ENCODE results near the gene AIG1. TPM values are rescaled to one million over a fixed set of nuclear protein-coding genes. Genes with fewer than 3 reads are reported as not detected.

AIG1 gene
- total and polyA plus RNA-seq, 2 of the 4 experiments (the other 2 are of a cell fraction) = 21.3 to 27.1 TPM

DNA sequence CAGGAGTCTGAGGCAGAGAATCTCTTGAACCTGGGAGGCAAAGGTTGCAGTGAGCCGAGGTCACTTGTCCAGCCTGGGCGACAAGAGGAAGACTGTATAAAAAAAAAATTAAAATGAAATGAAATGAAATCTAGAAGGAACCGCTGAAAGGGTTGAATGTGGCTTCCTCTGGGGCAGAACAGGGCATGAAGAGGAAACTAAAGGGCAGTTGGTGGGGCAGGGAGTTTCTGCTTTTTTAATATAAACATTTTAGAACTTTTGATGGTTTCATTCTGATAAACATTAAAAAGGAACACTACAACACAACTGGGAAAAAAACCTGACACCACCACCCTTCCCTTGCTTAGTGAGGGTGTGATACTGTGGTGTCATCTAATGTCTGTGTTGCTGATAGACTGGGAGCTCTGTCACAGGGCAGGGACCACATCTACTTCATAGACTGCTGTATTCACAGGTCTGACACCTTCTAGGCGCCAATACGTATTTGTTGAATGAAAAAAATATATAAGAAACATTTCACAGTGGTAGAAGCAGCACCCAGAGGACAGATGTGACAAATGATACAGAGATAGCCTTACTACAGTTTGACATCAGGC, 260.9 kb downstream of the AIG1 start:
- ChIA-PET CTCF (no interaction called here), POLR2A (ENCODE audit: unreplicated experiment) (no interaction called here)
- H3K56ac ChIP-seq (ENCODE audit: extremely low read depth, insufficient read depth, low read length) = no peak overlapping the region
- TF ChIP-seq MAZ (IDR thresholded peaks at IDR 0.05; ENCODE audit: borderline replicate concordance, low read depth, low read length) = no peak
- TF ChIP-seq MXI1 (IDR thresholded peaks at IDR 0.05; ENCODE audit: borderline replicate concordance, low read depth, low read length) = no peak
- no peak for TF ChIP-seq BHLHE40 (IDR thresholded peaks at IDR 0.05; ENCODE audit: low read depth, low read length)
- no peak for TF ChIP-seq CHD1 (IDR thresholded peaks at IDR 0.05; ENCODE audit: low read depth, low read length)
- TF ChIP-seq RAD21 (IDR thresholded peaks at IDR 0.05; ENCODE audit: low read length) = no peak
- TF ChIP-seq FOS (IDR thresholded peaks at IDR 0.05; ENCODE audit: low read depth, low read length) = no peak
- no peak for TF ChIP-seq SMC3 (IDR thresholded peaks at IDR 0.05; ENCODE audit: low read depth, low read length)
- TF ChIP-seq, protein P1, sequence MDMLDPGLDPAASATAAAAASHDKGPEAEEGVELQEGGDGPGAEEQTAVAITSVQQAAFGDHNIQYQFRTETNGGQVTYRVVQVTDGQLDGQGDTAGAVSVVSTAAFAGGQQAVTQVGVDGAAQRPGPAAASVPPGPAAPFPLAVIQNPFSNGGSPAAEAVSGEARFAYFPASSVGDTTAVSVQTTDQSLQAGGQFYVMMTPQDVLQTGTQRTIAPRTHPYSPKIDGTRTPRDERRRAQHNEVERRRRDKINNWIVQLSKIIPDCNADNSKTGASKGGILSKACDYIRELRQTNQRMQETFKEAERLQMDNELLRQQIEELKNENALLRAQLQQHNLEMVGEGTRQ (IDR thresholded peaks at IDR 0.05; ENCODE audit: low read depth, low read length) = no peak
- TF ChIP-seq, protein P2, sequence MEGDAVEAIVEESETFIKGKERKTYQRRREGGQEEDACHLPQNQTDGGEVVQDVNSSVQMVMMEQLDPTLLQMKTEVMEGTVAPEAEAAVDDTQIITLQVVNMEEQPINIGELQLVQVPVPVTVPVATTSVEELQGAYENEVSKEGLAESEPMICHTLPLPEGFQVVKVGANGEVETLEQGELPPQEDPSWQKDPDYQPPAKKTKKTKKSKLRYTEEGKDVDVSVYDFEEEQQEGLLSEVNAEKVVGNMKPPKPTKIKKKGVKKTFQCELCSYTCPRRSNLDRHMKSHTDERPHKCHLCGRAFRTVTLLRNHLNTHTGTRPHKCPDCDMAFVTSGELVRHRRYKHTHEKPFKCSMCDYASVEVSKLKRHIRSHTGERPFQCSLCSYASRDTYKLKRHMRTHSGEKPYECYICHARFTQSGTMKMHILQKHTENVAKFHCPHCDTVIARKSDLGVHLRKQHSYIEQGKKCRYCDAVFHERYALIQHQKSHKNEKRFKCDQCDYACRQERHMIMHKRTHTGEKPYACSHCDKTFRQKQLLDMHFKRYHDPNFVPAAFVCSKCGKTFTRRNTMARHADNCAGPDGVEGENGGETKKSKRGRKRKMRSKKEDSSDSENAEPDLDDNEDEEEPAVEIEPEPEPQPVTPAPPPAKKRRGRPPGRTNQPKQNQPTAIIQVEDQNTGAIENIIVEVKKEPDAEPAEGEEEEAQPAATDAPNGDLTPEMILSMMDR (conservative IDR thresholded peaks at IDR 0.05; ENCODE audit: low read depth, low read length) = no peak
- TF ChIP-seq, protein P3, sequence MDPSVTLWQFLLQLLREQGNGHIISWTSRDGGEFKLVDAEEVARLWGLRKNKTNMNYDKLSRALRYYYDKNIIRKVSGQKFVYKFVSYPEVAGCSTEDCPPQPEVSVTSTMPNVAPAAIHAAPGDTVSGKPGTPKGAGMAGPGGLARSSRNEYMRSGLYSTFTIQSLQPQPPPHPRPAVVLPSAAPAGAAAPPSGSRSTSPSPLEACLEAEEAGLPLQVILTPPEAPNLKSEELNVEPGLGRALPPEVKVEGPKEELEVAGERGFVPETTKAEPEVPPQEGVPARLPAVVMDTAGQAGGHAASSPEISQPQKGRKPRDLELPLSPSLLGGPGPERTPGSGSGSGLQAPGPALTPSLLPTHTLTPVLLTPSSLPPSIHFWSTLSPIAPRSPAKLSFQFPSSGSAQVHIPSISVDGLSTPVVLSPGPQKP (IDR thresholded peaks at IDR 0.05; ENCODE audit: borderline replicate concordance, low read depth, low read length) = no peak
- no peak for TF ChIP-seq RCOR1 (IDR thresholded peaks at IDR 0.05; ENCODE audit: insufficient replicate concordance, low read length)
- TF ChIP-seq CEBPB (IDR thresholded peaks at IDR 0.05; ENCODE audit: low read depth, low read length) = no peak
- TF ChIP-seq MAFK (IDR thresholded peaks at IDR 0.05; ENCODE audit: low read depth, low read length) = no peak
- no peak for TF ChIP-seq POLR2A (IDR thresholded peaks at IDR 0.05; ENCODE audit: low read depth, low read length)
- no peak for TF ChIP-seq RFX5 (IDR thresholded peaks at IDR 0.05; ENCODE audit: low read depth, low read length)
- TF ChIP-seq NFE2L2 (IDR thresholded peaks at IDR 0.05; ENCODE audit: low read depth, low read length) = no peak
- intact Hi-C loops (cut with micrococcal nuclease) (no loop called here), in situ Hi-C loops (cut with MboI; ENCODE audit: low sequenced_read_pairs) (no loop called here), dilution Hi-C loops (cut with HindIII; ENCODE audit: low sequenced_read_pairs, unreplicated experiment) (no loop called here)
- ATAC-seq (ENCODE audit: low read depth) (no peak), DNase-seq (no peak)
- no peak overlapping the region for H3K9ac ChIP-seq (ENCODE audit: low read depth, low read length)
- H2AK5ac ChIP-seq (ENCODE audit: low read depth, low read length) = no peak overlapping the region
- H2BK15ac ChIP-seq (ENCODE audit: low read depth, low read length) = no peak overlapping the region
- no peaks in the 10 kb centered on the region for H3K79me1 ChIP-seq (ENCODE audit: low read depth in 1 of 2, low read length in 2 of 2)
- H3K4me1 ChIP-seq (ENCODE audit: control insufficient read depth, insufficient read depth, low read length) = peaks cover 1% of the 10 kb centered on the region; the same call in 1 of the 2 replicates
- H2BK120ac ChIP-seq (ENCODE audit: low read depth, low read length) = no peak overlapping the region
- no peaks in the 10 kb centered on the region for H3K27me3 ChIP-seq (ENCODE audit: control insufficient read depth, insufficient read depth, low read length)
- no peak overlapping the region for H3K4me3 ChIP-seq (ENCODE audit: insufficient read depth, low read depth, low read length)
- no peak overlapping the region for H3K27ac ChIP-seq (ENCODE audit: insufficient read depth, low read length)
- no peaks in the 10 kb centered on the region for H3K36me3 ChIP-seq (ENCODE audit: control insufficient read depth, insufficient read depth, low read length)
- H2AFZ ChIP-seq (replicated peaks; ENCODE audit: low read length, poor library complexity) = no peak overlapping the region
- 0 out of 2 replicates have a peak, but pooled peaks cover 4% of the 10 kb centered on the region for H3K9me1 ChIP-seq (ENCODE audit: insufficient read depth, low read length)
- no peak overlapping the region for H3K14ac ChIP-seq (replicated peaks; ENCODE audit: low read depth, low read length)
- H2BK20ac ChIP-seq (ENCODE audit: low read depth, low read length) = no peak overlapping the region
- no peak overlapping the region for H3K4me2 ChIP-seq (ENCODE audit: low read depth, low read length)
- H2BK5ac ChIP-seq (ENCODE audit: low read depth, low read length, poor library complexity, severe bottlenecking) = no peak overlapping the region
- no peak overlapping the region for H3K18ac ChIP-seq (ENCODE audit: low read depth, low read length)
- no peaks in the 10 kb centered on the region for H3K9me3 ChIP-seq (ENCODE audit: control insufficient read depth, insufficient read depth, low read length)
- H4K5ac ChIP-seq (ENCODE audit: low read depth, low read length) = no peak overlapping the region
- H2AK9ac ChIP-seq (replicated peaks; ENCODE audit: low read depth, low read length, poor library complexity) = no peak overlapping the region
- 71% methylated on average over 2 of the region's 5 CpGs; no CpG with 5 or more reads in 1 of the 2 experiments for WGBS, 2 experiments (ENCODE audit: extremely low coverage in 2 of 2, insufficient read length in 1 of 2)
- no peak overlapping the region for H4K8ac ChIP-seq (ENCODE audit: low read depth in 2 of 2, low read length in 2 of 2)
- no peaks in the 10 kb centered on the region for H4K20me1 ChIP-seq (ENCODE audit: insufficient read depth, low read length)
- H3K23ac ChIP-seq (ENCODE audit: low read depth, low read length) = no peak overlapping the region
- no TSS peak for BruUV-seq (replicated peaks)
- H3K4ac ChIP-seq (ENCODE audit: low read depth, low read length) = no peak overlapping the region
- H4K91ac ChIP-seq (ENCODE audit: insufficient read depth, low read depth, low read length) = no peak overlapping the region
